GM12865 (cell line): Measurements from ENCODE around the gene LSM7.

ENCODE experiments used
- DNase-seq: peaks from one replicate; pipeline ENCODE4 v3.0.0; 2010; ENCODE audit warnings: low read depth
- H3K4me3 ChIP-seq: 2 replicates; pipeline ENCODE4 v1.5.1; 2011; ENCODE audit warnings: mild to moderate bottlenecking, low read depth, low read length, control low read depth
- CTCF ChIP-seq: IDR thresholded peaks from 2 replicates; pipeline ENCODE4 v1.5.1; 2011; ENCODE audit warnings: low read length, control low read depth, low read depth, inconsistent platforms; ENCODE audit not compliant: insufficient read depth; ENCODE audit errors: missing control alignments

Gene LSM7

GRCh38 chr19:2306971-2307370 is 21.4 kb downstream of the LSM7 start:
- no peak for DNase-seq
- no peak overlapping the region for H3K4me3 ChIP-seq
- no peak for TF ChIP-seq CTCF

GRCh38 chr19:2306281-2306806 is 22.0 kb downstream of the LSM7 start:
- DNase-seq, result no peak
- no peak for TF ChIP-seq CTCF
- H3K4me3 ChIP-seq, result no peak overlapping the region

- no peak overlapping the region for H3K4me3 ChIP-seq
- DNase-seq, result no peak
- no peak for TF ChIP-seq CTCF
Observed at GRCh38 chr19:2305452-2306280, 22.7 kb downstream of the LSM7 start.

- no peak for TF ChIP-seq CTCF
- H3K4me3 ChIP-seq, result no peak overlapping the region
- no peak for DNase-seq
Observed at GRCh38 chr19:2303211-2303798, 25.1 kb downstream of the LSM7 start.

- no peak for DNase-seq
- no peak for TF ChIP-seq CTCF
- no peak overlapping the region for H3K4me3 ChIP-seq
Observed at GRCh38 chr19:2302319-2303210, 25.8 kb downstream of the LSM7 start.

GRCh38 chr19:2300533-2300932 is 27.9 kb downstream of the LSM7 start:
- H3K4me3 ChIP-seq, result no peak overlapping the region
- no peak for TF ChIP-seq CTCF
- DNase-seq, result no peak
